Smooth muscle cell (in vitro differentiated cells): Measurements from ENCODE around the gene MBD3L3. TPM values are rescaled to one million over a fixed set of nuclear protein-coding genes. Genes with fewer than 3 reads are reported as not detected.

Experiments used
- DNase-seq: peaks from one replicate; lab custom pipeline; 2025; ENCODE audit not compliant: unreplicated experiment; lab: John Stamatoyannopoulos, UW
- H2AFZ ChIP-seq: fragments of 200-600 bp; sonication (generic); 2 replicates; pipeline ENCODE4 v1.6.0; 2016; ENCODE audit warnings: antibody characterized with exemption, low read depth, mild to moderate bottlenecking
- H3F3A ChIP-seq: fragments of 200-600 bp; sonication (generic); 2 replicates; pipeline ENCODE4 v1.6.0; 2017; ENCODE audit warnings: antibody characterized with exemption, low read depth
- H3K27ac ChIP-seq: fragments of 200-600 bp; sonication (generic); 2 replicates; pipeline ENCODE4 v1.5.1; 2016; ENCODE audit warnings: low read depth, mild to moderate bottlenecking
- H3K27me3 ChIP-seq: fragments of 200-600 bp; sonication (generic); 2 replicates; pipeline ENCODE4 v1.6.1; 2016; ENCODE audit warnings: low read depth, mild to moderate bottlenecking
- H3K36me3 ChIP-seq: fragments of 200-600 bp; sonication (generic); 2 replicates; pipeline ENCODE4 v1.5.1; 2016; ENCODE audit warnings: low read depth
- H3K4me1 ChIP-seq: fragments of 200-600 bp; sonication (generic); 2 replicates; pipeline ENCODE4 v1.5.1; 2016; ENCODE audit warnings: low read depth
- H3K4me2 ChIP-seq: fragments of 200-600 bp; sonication (generic); 2 replicates; pipeline ENCODE4 v1.6.0; 2016; ENCODE audit warnings: mild to moderate bottlenecking
- H3K4me3 ChIP-seq: fragments of 200-600 bp; sonication (generic); 2 replicates; pipeline ENCODE4 v1.5.1; 2016; ENCODE audit warnings: mild to moderate bottlenecking
- H3K79me2 ChIP-seq: fragments of 200-600 bp; sonication (generic); 2 replicates; pipeline ENCODE4 v1.6.0; 2016; ENCODE audit warnings: low read depth, mild to moderate bottlenecking
- H3K9ac ChIP-seq: fragments of 200-600 bp; sonication (generic); 2 replicates; pipeline ENCODE4 v1.6.0; 2016; ENCODE audit warnings: low read depth
- H3K9me3 ChIP-seq: fragments of 200-600 bp; sonication (generic); replicated peaks from 2 replicates; pipeline ENCODE4 v1.5.1; 2016; ENCODE audit warnings: low read depth
- H4K20me1 ChIP-seq: fragments of 200-600 bp; sonication (generic); 2 replicates; pipeline ENCODE4 v1.6.0; 2016; ENCODE audit warnings: low read depth
- WGBS: methylation state at CpG from one replicate; pipeline ENCODE4 v1.1.7; 2016; ENCODE audit warnings: low lambda C conversion rate; 5-methylcytosine and 5-hydroxymethylcytosine counted together
- polyA plus RNA-seq: library from polyadenylated mRNA; unstranded; fragments of >200 nt; fragmentation: Nextera tagmentation; extraction: Ambion mirVana; gene quantifications from 2 replicates; pipeline ENCODE4 v1.2.1, GENCODE V29; 2016
- total RNA-seq: library from RNA; depleted of rRNA; stranded (reverse); fragments of >200 nt; gene quantifications from 2 replicates; pipeline ENCODE4 v1.2.3, GENCODE V29; 2014
- TF ChIP-seq, protein P1 (sequence below): fragments of 200-600 bp; sonication (generic); IDR thresholded peaks from 2 replicates; pipeline ENCODE4 v1.5.1; 2017; ENCODE audit warnings: borderline replicate concordance, mild to moderate bottlenecking, antibody characterized with exemption; ENCODE audit not compliant: insufficient read depth, poor library complexity, severe bottlenecking

The MBD3L3 gene
- total and polyA plus RNA-seq, 2 experiments from 2014 or later = not detected

DNA sequence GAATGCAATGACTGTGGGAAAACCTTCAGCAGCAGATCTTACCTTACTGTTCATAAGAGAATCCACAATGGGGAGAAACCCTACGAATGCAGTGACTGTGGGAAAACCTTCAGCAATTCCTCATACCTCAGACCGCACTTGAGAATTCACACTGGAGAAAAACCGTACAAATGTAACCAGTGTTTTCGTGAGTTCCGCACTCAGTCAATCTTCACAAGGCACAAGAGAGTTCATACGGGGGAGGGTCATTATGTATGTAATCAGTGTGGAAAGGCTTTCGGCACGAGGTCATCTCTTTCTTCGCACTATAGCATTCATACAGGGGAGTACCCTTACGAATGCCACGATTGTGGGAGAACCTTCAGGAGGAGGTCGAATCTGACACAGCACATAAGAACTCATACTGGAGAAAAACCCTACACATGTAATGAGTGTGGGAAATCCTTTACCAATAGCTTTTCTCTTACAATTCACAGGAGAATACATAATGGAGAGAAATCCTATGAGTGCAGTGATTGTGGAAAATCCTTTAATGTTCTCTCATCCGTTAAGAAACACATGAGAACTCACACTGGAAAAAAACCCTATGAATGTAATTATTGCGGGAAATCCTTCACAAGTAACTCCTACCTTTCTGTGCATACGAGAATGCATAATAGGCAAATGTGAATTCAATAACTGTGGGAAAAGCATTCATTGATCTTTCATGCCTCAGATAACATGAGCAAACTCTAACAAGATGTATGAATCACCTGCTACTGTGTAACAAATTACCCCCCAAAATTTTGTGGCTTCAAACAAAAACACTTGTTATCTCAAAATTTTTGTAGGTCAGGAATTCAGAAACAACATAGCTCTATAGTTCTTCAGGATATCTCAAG is 24.8 kb upstream of the MBD3L3 start:
- peaks cover 75% of the 10 kb centered on the region for H3K36me3 ChIP-seq
- DNase-seq = no peak
- 98% methylated on average over 15 of the region's 15 CpGs for WGBS

GRCh38 chr19:7078008-7078407 is 19.5 kb upstream of the MBD3L3 start:
- Histone ChIP-seq H2AFZ (no peak overlapping the region), H3K79me2 (no peaks in the 10 kb centered on the region), H3K27me3 (no peaks in the 10 kb centered on the region), H3K4me1 (no peaks in the 10 kb centered on the region), H3K27ac (no peak overlapping the region), H3K4me3 (no peak overlapping the region), H3K4me2 (no peak overlapping the region), H3K36me3 (peaks cover 80% of the 10 kb centered on the region), H4K20me1 (no peaks in the 10 kb centered on the region), H3F3A (peaks cover 8% of the 10 kb centered on the region), H3K9me3 (peaks cover 62% of the 10 kb centered on the region), H3K9ac (no peak overlapping the region)
- TF ChIP-seq, protein P1, sequence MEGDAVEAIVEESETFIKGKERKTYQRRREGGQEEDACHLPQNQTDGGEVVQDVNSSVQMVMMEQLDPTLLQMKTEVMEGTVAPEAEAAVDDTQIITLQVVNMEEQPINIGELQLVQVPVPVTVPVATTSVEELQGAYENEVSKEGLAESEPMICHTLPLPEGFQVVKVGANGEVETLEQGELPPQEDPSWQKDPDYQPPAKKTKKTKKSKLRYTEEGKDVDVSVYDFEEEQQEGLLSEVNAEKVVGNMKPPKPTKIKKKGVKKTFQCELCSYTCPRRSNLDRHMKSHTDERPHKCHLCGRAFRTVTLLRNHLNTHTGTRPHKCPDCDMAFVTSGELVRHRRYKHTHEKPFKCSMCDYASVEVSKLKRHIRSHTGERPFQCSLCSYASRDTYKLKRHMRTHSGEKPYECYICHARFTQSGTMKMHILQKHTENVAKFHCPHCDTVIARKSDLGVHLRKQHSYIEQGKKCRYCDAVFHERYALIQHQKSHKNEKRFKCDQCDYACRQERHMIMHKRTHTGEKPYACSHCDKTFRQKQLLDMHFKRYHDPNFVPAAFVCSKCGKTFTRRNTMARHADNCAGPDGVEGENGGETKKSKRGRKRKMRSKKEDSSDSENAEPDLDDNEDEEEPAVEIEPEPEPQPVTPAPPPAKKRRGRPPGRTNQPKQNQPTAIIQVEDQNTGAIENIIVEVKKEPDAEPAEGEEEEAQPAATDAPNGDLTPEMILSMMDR = no peak
- DNase-seq = no peak
- 98% methylated on average over 2 of the region's 2 CpGs for WGBS

More for the DNA sequence above, 24.8 kb upstream of the MBD3L3 start:
- Histone ChIP-seq H3K9me3 (peaks cover 73% of the 10 kb centered on the region), H2AFZ (no peak overlapping the region), H3K4me3 (no peak overlapping the region), H3K4me2 (no peak overlapping the region), H3K79me2 (no peaks in the 10 kb centered on the region), H4K20me1 (no peaks in the 10 kb centered on the region), H3K4me1 (no peaks in the 10 kb centered on the region), H3K9ac (no peak overlapping the region), H3K27ac (no peak overlapping the region), H3F3A (peaks cover 17% of the 10 kb centered on the region), H3K27me3 (no peaks in the 10 kb centered on the region)
- TF ChIP-seq, protein P1 = no peak

GRCh38 chr19:7076151-7076550 is 17.7 kb upstream of the MBD3L3 start:
- Histone ChIP-seq H3K4me2 (no peak overlapping the region), H3K9me3 (peaks cover 44% of the 10 kb centered on the region), H3K9ac (no peak overlapping the region), H3K27ac (no peak overlapping the region), H3K27me3 (no peaks in the 10 kb centered on the region), H3F3A (no peaks in the 10 kb centered on the region), H3K4me3 (no peak overlapping the region), H3K36me3 (peaks cover 67% of the 10 kb centered on the region), H4K20me1 (no peaks in the 10 kb centered on the region), H3K4me1 (no peaks in the 10 kb centered on the region), H2AFZ (no peak overlapping the region), H3K79me2 (no peaks in the 10 kb centered on the region)
- DNase-seq = no peak
- WGBS = 99% methylated on average over 6 of the region's 6 CpGs
- TF ChIP-seq, protein P1 = no peak
